Thoracic aorta (tissue), 2 donors: ENCODE measurements around the gene EVA1C. TPM values are rescaled to one million over a fixed set of nuclear protein-coding genes. Genes with fewer than 3 reads are reported as not detected.
"Not testable (repeated sequence)": the region's sequence is repeated elsewhere in the genome, so short reads cannot be mapped to it uniquely, and the experiment has no call there.

Experiments used
- ATAC-seq: fragments of 150-250 bp; one replicate; pipeline ENCODE4 v1.8.0; 2017; ENCODE audit warnings: low read depth; ENCODE audit not compliant: insufficient number of reproducible peaks, low FRiP score
- DNase-seq: peaks from one replicate; pipeline ENCODE4 v3.0.0-alpha.2; 2020; ENCODE audit warnings: low spot score
- H3K27ac ChIP-seq, 2 donors: fragments of 200-600 bp; sonication (generic); 1 replicate in 1 of 2; 2 replicates in 1 of 2; pipeline ENCODE4 v1.5.1; 2016; ENCODE audit warnings: mild to moderate bottlenecking in 2 of 2, moderate library complexity in 2 of 2
- H3K27me3 ChIP-seq: fragments of 200-600 bp; sonication (generic); replicated peaks from 2 replicates; pipeline ENCODE4 v1.6.0; 2016; ENCODE audit warnings: mild to moderate bottlenecking; ENCODE audit not compliant: insufficient read depth
- H3K36me3 ChIP-seq: fragments of 200-600 bp; sonication (generic); one replicate; pipeline ENCODE4 v1.5.1; 2016
- H3K4me1 ChIP-seq, 2 donors: fragments of 200-600 bp; sonication (generic); 1 replicate in 1 of 2; 2 replicates in 1 of 2; pipeline versions ENCODE4 v1.5.1 to v1.6.0; 2016; ENCODE audit warnings: low read depth in 2 of 2, mild to moderate bottlenecking in 1 of 2; ENCODE audit not compliant: control insufficient read depth in 1 of 2
- H3K4me3 ChIP-seq: fragments of 200-600 bp; sonication (generic); 2 replicates; pipeline ENCODE4 v1.5.1; 2016; ENCODE audit warnings: mild to moderate bottlenecking
- H3K9me3 ChIP-seq: fragments of 200-600 bp; sonication (generic); 2 replicates; pipeline ENCODE4 v1.5.1; 2016
- total RNA-seq, 2 donors: library from RNA; depleted of rRNA; stranded (reverse); fragments of >200 nt; gene quantifications; one replicate each; pipeline versions ENCODE4 v1.1.0 to v1.2.3, GENCODE V29; 2016
- TF ChIP-seq, protein P1 (sequence below): fragments of 200-600 bp; sonication (generic); IDR thresholded peaks from one replicate; pipeline ENCODE4 v1.5.1; 2019; ENCODE audit warnings: antibody characterized with exemption

Gene EVA1C
- total RNA-seq, 2 donors from 2014 or later, result 81.2 to 115 TPM

DNA sequence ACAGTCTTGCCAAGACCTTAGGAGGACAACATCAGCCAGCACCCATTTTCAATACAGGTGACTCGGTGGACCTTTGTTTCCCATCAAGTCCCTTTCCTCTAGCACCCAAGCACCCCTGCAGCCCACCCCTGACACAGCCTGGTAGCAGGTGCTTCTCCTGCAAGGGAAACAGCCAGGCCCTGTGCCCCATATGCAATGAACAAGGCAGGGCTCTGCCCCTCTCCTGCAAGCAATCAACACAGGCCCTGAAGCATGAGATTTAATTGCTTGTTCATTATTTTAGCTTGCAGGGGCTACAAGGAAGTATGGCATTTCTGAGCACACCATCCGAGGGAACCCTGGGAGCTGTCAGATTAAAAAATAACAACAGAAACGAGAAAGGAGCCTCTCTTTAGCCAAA, 137.4 kb downstream of the EVA1C start:
- H3K9me3 ChIP-seq, result no peaks in the 10 kb centered on the region
- no peak for ATAC-seq

DNA sequence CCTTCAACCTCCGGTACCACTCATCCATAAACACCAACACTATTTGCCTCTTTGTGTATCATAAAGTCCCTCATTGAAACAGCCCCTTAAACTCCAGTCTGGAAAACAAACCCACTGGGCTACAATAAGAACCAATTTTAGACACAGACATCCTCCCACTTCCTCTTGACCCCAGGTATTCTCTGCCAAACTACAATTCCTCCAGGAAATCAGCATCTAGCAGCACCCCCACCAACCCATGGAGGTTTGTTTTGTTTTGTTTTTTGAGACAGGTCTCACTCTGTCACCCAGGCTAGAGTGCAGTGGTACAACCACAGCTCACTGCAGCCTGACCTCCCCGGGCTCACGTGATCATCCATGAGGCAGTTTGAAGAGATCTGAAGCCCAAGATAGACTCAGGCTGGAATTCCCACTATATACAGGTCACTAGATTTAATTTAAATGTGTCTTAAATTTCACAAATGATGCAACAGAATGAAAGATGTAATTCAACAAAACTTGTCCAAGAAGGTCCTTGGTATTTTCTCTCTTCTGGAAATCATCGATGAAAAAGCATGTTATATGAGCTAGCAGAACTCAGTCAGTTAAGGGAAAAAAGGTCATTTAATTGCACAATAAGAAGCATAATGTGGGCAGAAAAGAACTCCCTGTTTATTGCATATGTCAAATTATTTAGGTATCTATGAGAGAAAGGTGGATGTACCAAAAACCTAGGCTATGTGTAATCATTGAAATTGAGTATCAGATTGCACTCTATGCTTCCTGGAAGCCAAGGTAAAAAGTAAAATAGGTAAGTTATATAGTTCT, 142.5 kb downstream of the EVA1C start:
- Histone ChIP-seq H3K4me3 (no peak overlapping the region), H3K36me3 (no peaks in the 10 kb centered on the region), H3K27ac (no peak overlapping the region), H3K27me3 (no peaks in the 10 kb centered on the region), H3K4me1 (no peaks in the 10 kb centered on the region), H3K9me3 (no peaks in the 10 kb centered on the region)
- DNase-seq, result no peak
- TF ChIP-seq, protein P1, sequence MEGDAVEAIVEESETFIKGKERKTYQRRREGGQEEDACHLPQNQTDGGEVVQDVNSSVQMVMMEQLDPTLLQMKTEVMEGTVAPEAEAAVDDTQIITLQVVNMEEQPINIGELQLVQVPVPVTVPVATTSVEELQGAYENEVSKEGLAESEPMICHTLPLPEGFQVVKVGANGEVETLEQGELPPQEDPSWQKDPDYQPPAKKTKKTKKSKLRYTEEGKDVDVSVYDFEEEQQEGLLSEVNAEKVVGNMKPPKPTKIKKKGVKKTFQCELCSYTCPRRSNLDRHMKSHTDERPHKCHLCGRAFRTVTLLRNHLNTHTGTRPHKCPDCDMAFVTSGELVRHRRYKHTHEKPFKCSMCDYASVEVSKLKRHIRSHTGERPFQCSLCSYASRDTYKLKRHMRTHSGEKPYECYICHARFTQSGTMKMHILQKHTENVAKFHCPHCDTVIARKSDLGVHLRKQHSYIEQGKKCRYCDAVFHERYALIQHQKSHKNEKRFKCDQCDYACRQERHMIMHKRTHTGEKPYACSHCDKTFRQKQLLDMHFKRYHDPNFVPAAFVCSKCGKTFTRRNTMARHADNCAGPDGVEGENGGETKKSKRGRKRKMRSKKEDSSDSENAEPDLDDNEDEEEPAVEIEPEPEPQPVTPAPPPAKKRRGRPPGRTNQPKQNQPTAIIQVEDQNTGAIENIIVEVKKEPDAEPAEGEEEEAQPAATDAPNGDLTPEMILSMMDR, result no peak
- ATAC-seq, result no peak

More for the DNA sequence above, 137.4 kb downstream of the EVA1C start:
- TF ChIP-seq, protein P1, result no peak
- H3K27me3 ChIP-seq, result no peaks in the 10 kb centered on the region
- no peaks in the 10 kb centered on the region for H3K4me1 ChIP-seq
- no peak overlapping the region for H3K4me3 ChIP-seq
- no peak for DNase-seq
- H3K27ac ChIP-seq, result no peak overlapping the region
- no peaks in the 10 kb centered on the region for H3K36me3 ChIP-seq

DNA sequence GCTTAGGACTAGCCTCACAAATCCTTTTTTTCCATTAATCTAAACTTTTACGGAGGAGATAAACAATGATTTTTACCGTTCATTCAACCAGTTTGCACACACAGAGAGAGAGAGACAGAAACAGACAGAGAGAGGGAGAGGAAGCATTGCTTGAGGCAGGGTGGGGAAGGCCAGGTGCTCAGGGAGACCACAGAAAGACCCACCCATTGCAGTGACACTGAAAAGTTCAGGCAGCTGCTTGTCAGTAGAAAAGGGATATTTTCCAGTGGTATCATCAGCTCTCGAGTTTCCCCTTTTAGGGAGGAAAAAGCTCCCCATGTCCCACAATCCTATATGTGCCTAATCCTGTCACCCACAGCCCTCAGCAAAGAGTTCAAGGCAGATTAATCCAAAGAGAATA, 145.6 kb downstream of the EVA1C start:
- no peak for ATAC-seq
- Histone ChIP-seq H3K27me3 (no peaks in the 10 kb centered on the region), H3K27ac (no peak overlapping the region), H3K4me3 (no peak overlapping the region), H3K4me1 (peaks cover 3 to 15% of the 10 kb centered on the region in 2 donors), H3K9me3 (no peaks in the 10 kb centered on the region), H3K36me3 (no peaks in the 10 kb centered on the region)
- TF ChIP-seq, protein P1, result no peak
- DNase-seq, result no peak

DNA sequence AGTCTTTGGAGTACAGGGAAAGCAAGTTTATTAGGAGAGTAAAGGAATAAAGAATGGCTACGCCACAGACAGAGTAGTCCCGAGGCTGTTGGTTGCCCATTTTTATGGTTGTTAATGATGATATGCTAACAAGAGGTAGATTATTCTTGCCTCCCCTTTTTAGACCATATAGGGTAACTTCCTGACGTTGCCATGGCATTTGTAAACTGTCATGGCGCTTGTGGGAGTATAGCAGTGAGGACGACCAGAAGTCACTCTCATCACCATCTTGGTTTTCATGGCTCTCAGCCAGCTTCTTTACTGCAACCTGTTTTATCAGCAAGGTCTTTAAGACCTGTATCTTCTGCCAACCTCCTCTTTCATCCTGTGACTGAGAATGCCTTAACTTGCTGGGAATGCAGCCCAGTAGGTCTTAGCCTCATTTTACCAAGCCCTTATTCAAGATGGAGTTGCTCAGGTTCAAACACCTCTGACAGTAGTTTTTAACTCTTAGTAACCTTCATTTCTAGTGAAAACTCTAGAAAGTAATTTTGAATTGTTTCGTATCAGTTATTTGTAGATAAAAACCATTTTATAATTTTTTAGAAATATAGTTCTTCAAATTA, 146.6 kb downstream of the EVA1C start:
- no peak for ATAC-seq
- TF ChIP-seq, protein P1, result no peak
- Histone ChIP-seq H3K27ac (no peak overlapping the region), H3K4me3 (no peak overlapping the region), H3K36me3 (no peaks in the 10 kb centered on the region), H3K9me3 (no peaks in the 10 kb centered on the region), H3K4me1 (peaks cover 3 to 16% of the 10 kb centered on the region in 2 donors), H3K27me3 (no peaks in the 10 kb centered on the region)
- DNase-seq, result no peak

DNA sequence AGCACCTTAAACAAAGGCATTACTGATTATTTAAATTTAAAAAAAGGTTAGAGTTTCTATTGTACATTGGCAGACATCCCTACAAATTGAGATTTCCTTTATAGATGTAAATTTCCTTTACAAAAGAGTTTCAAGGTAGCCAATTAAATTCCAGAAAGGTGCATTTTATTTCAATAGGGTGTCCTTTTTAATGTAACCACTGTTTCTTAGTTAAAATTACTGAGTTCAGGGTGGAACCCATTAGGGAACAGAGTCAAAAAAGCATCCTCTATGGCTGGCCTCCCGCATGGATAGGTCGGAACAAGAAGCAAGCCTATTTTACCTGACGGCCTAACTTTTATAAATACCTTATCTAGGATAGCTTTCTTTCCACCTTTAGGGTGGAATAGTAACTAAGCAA, 148.4 kb downstream of the EVA1C start:
- H3K9me3 ChIP-seq, result no peaks in the 10 kb centered on the region
- H3K36me3 ChIP-seq, result no peaks in the 10 kb centered on the region
- peaks cover 3 to 25% of the 10 kb centered on the region in 2 donors for H3K4me1 ChIP-seq
- TF ChIP-seq, protein P1, result no peak
- no peak overlapping the region for H3K4me3 ChIP-seq
- H3K27ac ChIP-seq, result no peak overlapping the region
- H3K27me3 ChIP-seq, result no peaks in the 10 kb centered on the region
- DNase-seq, result no peak
- ATAC-seq, result no peak

DNA sequence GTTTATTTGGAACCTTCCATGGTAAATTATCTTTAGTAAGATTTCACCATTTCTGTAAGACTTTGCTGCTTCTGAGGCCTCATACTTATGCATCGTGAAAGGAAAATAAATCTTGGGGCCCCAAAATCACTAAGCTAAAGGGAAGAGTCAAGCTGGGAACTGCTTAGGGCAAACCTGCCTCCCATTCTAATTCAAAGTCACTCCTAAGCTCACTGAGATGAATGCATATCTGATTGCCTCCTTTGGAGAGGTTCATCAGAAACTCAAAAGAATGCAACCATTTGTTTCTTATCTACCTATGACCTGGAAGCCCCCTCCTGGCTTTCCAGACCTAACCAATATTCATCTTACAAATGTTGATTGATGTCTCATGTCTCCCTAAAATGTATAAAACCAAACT, 149.0 kb downstream of the EVA1C start:
- not testable (repeated sequence) for H3K4me3 ChIP-seq, ATAC-seq, H3K27me3 ChIP-seq, H3K36me3 ChIP-seq, H3K9me3 ChIP-seq, DNase-seq
- H3K4me1 ChIP-seq, result peaks cover 6 to 31% of the 10 kb centered on the region in 2 donors
- peak overlapping the region; percentile 62 to 82 for H3K27ac ChIP-seq
